HUES6 (cell line): ENCODE data around the gene RNF157.
"Not testable (repeated sequence)": the region's sequence is repeated elsewhere in the genome, so short reads cannot be mapped to it uniquely, and the experiment has no call there.

ENCODE experiments used
- H3K27ac ChIP-seq: 2 replicates; pipeline ENCODE4 v1.7.0; 2013; ENCODE audit warnings: low read depth, mild to moderate bottlenecking, low read length, inconsistent platforms
- H3K27me3 ChIP-seq: 2 replicates; pipeline ENCODE4 v1.6.1; 2013; ENCODE audit warnings: low read length; ENCODE audit not compliant: control insufficient read depth, insufficient read depth
- H3K36me3 ChIP-seq: 2 replicates; pipeline ENCODE4 v1.6.1; 2013; ENCODE audit warnings: low read length; ENCODE audit not compliant: control insufficient read depth, insufficient read depth
- H3K4me1 ChIP-seq: 2 replicates; pipeline ENCODE4 v1.6.1; 2013; ENCODE audit warnings: low read length; ENCODE audit not compliant: control insufficient read depth, insufficient read depth
- H3K4me3 ChIP-seq: 2 replicates; pipeline ENCODE4 v1.5.1; 2013; ENCODE audit warnings: low read depth, low read length
- H3K9ac ChIP-seq: one replicate; pipeline ENCODE4 v1.6.1; 2013; ENCODE audit warnings: mild to moderate bottlenecking, low read length
- H3K9me3 ChIP-seq: 2 replicates; pipeline ENCODE4 v1.6.1; 2013; ENCODE audit warnings: low read depth, low read length; ENCODE audit not compliant: control insufficient read depth, insufficient read depth

Gene RNF157

GRCh38 chr17:76261421-76262215 is 21.3 kb upstream of the RNF157 start:
- H3K27me3 ChIP-seq: no peaks in the 10 kb centered on the region
- no peak overlapping the region for H3K4me3 ChIP-seq
- peaks cover 15% of the 10 kb centered on the region for H3K4me1 ChIP-seq
- no peak overlapping the region for H3K27ac ChIP-seq
- no peaks in the 10 kb centered on the region for H3K36me3 ChIP-seq
- H3K9me3 ChIP-seq: no peaks in the 10 kb centered on the region
- H3K9ac ChIP-seq: no peak overlapping the region

- Histone ChIP-seq H3K9ac (no peak overlapping the region), H3K4me1 (peaks cover 10% of the 10 kb centered on the region; the same call in 1 of the 2 replicates), H3K27me3 (no peaks in the 10 kb centered on the region), H3K4me3 (no peak overlapping the region), H3K27ac (no peak overlapping the region), H3K36me3 (no peaks in the 10 kb centered on the region), H3K9me3 (no peaks in the 10 kb centered on the region)
These were observed 20.4 kb upstream of the RNF157 start for GRCh38 chr17:76260669-76261068.

GRCh38 chr17:76260220-76260619 is 19.9 kb upstream of the RNF157 start:
- no peak overlapping the region for H3K9ac ChIP-seq
- H3K9me3 ChIP-seq: no peaks in the 10 kb centered on the region
- H3K4me1 ChIP-seq: peaks cover 10% of the 10 kb centered on the region; the same call in 1 of the 2 replicates

GRCh38 chr17:76256430-76257050 is 16.2 kb upstream of the RNF157 start:
- H3K9ac ChIP-seq, H3K4me3 ChIP-seq, H3K36me3 ChIP-seq, H3K9me3 ChIP-seq, H3K4me1 ChIP-seq, H3K27me3 ChIP-seq, H3K27ac ChIP-seq: not testable (repeated sequence)

More at GRCh38 chr17:76260220-76260619, 19.9 kb upstream of the RNF157 start:
- H3K27ac ChIP-seq: no peak overlapping the region
- no peaks in the 10 kb centered on the region for H3K36me3 ChIP-seq
- H3K27me3 ChIP-seq: no peaks in the 10 kb centered on the region
- no peak overlapping the region for H3K4me3 ChIP-seq

GRCh38 chr17:76255801-76256429 is 15.6 kb upstream of the RNF157 start:
- Histone ChIP-seq H3K36me3 (no peaks in the 10 kb centered on the region), H3K4me1 (0 out of 2 replicates have a peak, but pooled peaks cover 5% of the 10 kb centered on the region), H3K4me3 (no peak overlapping the region), H3K9me3 (no peaks in the 10 kb centered on the region), H3K9ac (no peak overlapping the region), H3K27ac (no peak overlapping the region), H3K27me3 (no peaks in the 10 kb centered on the region)

GRCh38 chr17:76254275-76254674 is 14.0 kb upstream of the RNF157 start:
- Histone ChIP-seq H3K9ac (no peak overlapping the region), H3K4me1 (0 out of 2 replicates have a peak, but pooled peaks cover under 1% of the 10 kb centered on the region), H3K9me3 (no peaks in the 10 kb centered on the region), H3K36me3 (no peaks in the 10 kb centered on the region), H3K27me3 (no peaks in the 10 kb centered on the region), H3K27ac (no peak overlapping the region), H3K4me3 (no peak overlapping the region)

GRCh38 chr17:76253841-76254240 is 13.5 kb upstream of the RNF157 start:
- Histone ChIP-seq H3K9me3 (no peaks in the 10 kb centered on the region), H3K4me1 (no peaks in the 10 kb centered on the region), H3K9ac (no peak overlapping the region), H3K27ac (no peak overlapping the region), H3K4me3 (no peak overlapping the region), H3K27me3 (no peaks in the 10 kb centered on the region), H3K36me3 (no peaks in the 10 kb centered on the region)

GRCh38 chr17:76252967-76253766 is 12.9 kb upstream of the RNF157 start:
- not testable (repeated sequence) for H3K9ac ChIP-seq, H3K4me3 ChIP-seq, H3K27me3 ChIP-seq, H3K4me1 ChIP-seq, H3K36me3 ChIP-seq, H3K9me3 ChIP-seq, H3K27ac ChIP-seq

GRCh38 chr17:76252040-76252954 is 12.0 kb upstream of the RNF157 start:
- H3K4me3 ChIP-seq: no peak overlapping the region

GRCh38 chr17:76251478-76252039 is 11.3 kb upstream of the RNF157 start:
- H3K4me3 ChIP-seq: no peak overlapping the region
- no peak overlapping the region for H3K9ac ChIP-seq
- no peaks in the 10 kb centered on the region for H3K9me3 ChIP-seq
- no peak overlapping the region for H3K27ac ChIP-seq
- H3K4me1 ChIP-seq: no peaks in the 10 kb centered on the region
- H3K27me3 ChIP-seq: no peaks in the 10 kb centered on the region
- H3K36me3 ChIP-seq: no peaks in the 10 kb centered on the region

More at GRCh38 chr17:76252040-76252954, 12.0 kb upstream of the RNF157 start:
- no peaks in the 10 kb centered on the region for H3K27me3 ChIP-seq
- H3K36me3 ChIP-seq: no peaks in the 10 kb centered on the region
- no peak overlapping the region for H3K9ac ChIP-seq
- no peaks in the 10 kb centered on the region for H3K4me1 ChIP-seq
- no peak overlapping the region for H3K27ac ChIP-seq
- no peaks in the 10 kb centered on the region for H3K9me3 ChIP-seq
